ENCODE data around the gene TMEM221. TPM values are rescaled to one million over a fixed set of nuclear protein-coding genes. Genes with fewer than 3 reads are reported as not detected.

Gene TMEM221
- total and polyA plus RNA-seq, 2 experiments from 2014 or later, result 1.0 to 2.5 TPM

GRCh38 chr19:17424743-17425365, 23.6 kb downstream of the TMEM221 start:
- 8% methylated on average over 16 of the region's 27 CpGs for WGBS (ENCODE audit: low lambda C conversion rate, missing lambda C conversion rate)
- Histone ChIP-seq H3K9me3 (ENCODE audit: low read depth) (no peaks in the 10 kb centered on the region), H3K79me2 (peaks cover 2% of the 10 kb centered on the region), H3K4me3 (no peak overlapping the region), H3K27me3 (no peaks in the 10 kb centered on the region), H3K9me2 (replicated peaks; ENCODE audit: insufficient read depth) (no peaks in the 10 kb centered on the region), H3K4me1 (ENCODE audit: insufficient read depth) (no peaks in the 10 kb centered on the region), H3K36me3 (replicated peaks; ENCODE audit: insufficient read depth, low read depth) (no peaks in the 10 kb centered on the region), H3K27ac (no peak overlapping the region), H3K4me2 (peak overlapping the region; percentile 71), H4K20me1 (ENCODE audit: insufficient read depth, poor library complexity, severe bottlenecking) (no peaks in the 10 kb centered on the region), H2AFZ (no peak overlapping the region)
- peak; percentile 81 for DNase-seq (ENCODE audit: low spot score)
- TF ChIP-seq EZH2 (IDR thresholded peaks at IDR 0.05; ENCODE audit: borderline replicate concordance) (no peak), EZH2phosphoT487 (IDR thresholded peaks at IDR 0.05; ENCODE audit: low read depth, severe bottlenecking, unreplicated experiment) (no peak), CTCF (IDR thresholded peaks at IDR 0.05; ENCODE audit: poor library complexity) (peak; percentile 66)

GRCh38 chr19:17423429-17424208, 24.8 kb downstream of the TMEM221 start:
- WGBS (ENCODE audit: low lambda C conversion rate, missing lambda C conversion rate), result 95% methylated on average over 20 of the region's 20 CpGs
- TF ChIP-seq CTCF (IDR thresholded peaks at IDR 0.05; ENCODE audit: poor library complexity), result no peak
- no peak for TF ChIP-seq EZH2 (IDR thresholded peaks at IDR 0.05; ENCODE audit: borderline replicate concordance)
- no peak for TF ChIP-seq EZH2phosphoT487 (IDR thresholded peaks at IDR 0.05; ENCODE audit: low read depth, severe bottlenecking, unreplicated experiment)
- H2AFZ ChIP-seq, result no peak overlapping the region

GRCh38 chr19:17421942-17422341, 26.5 kb downstream of the TMEM221 start:
- Histone ChIP-seq H4K20me1 (ENCODE audit: insufficient read depth, poor library complexity, severe bottlenecking) (no peaks in the 10 kb centered on the region), H3K4me1 (ENCODE audit: insufficient read depth) (peaks cover 6% of the 10 kb centered on the region), H3K36me3 (replicated peaks; ENCODE audit: insufficient read depth, low read depth) (no peaks in the 10 kb centered on the region), H3K79me2 (peaks cover 2% of the 10 kb centered on the region), H3K4me2 (no peak overlapping the region), H2AFZ (no peak overlapping the region), H3K9me2 (replicated peaks; ENCODE audit: insufficient read depth) (no peaks in the 10 kb centered on the region), H3K9me3 (ENCODE audit: low read depth) (no peaks in the 10 kb centered on the region), H3K27ac (no peak overlapping the region), H3K4me3 (no peak overlapping the region), H3K27me3 (no peaks in the 10 kb centered on the region)
- no peak for TF ChIP-seq EZH2phosphoT487 (IDR thresholded peaks at IDR 0.05; ENCODE audit: low read depth, severe bottlenecking, unreplicated experiment)
- no peak for TF ChIP-seq CTCF (IDR thresholded peaks at IDR 0.05; ENCODE audit: poor library complexity)
- TF ChIP-seq EZH2 (IDR thresholded peaks at IDR 0.05; ENCODE audit: borderline replicate concordance), result no peak
- 96% methylated on average over 4 of the region's 4 CpGs for WGBS (ENCODE audit: low lambda C conversion rate, missing lambda C conversion rate)
- DNase-seq (ENCODE audit: low spot score), result no peak

More at GRCh38 chr19:17423429-17424208, 24.8 kb downstream of the TMEM221 start:
- Histone ChIP-seq H3K4me1 (ENCODE audit: insufficient read depth) (peaks cover 6% of the 10 kb centered on the region), H3K4me3 (no peak overlapping the region), H3K27ac (no peak overlapping the region), H3K9me3 (ENCODE audit: low read depth) (no peaks in the 10 kb centered on the region), H3K79me2 (peaks cover 2% of the 10 kb centered on the region), H4K20me1 (ENCODE audit: insufficient read depth, poor library complexity, severe bottlenecking) (no peaks in the 10 kb centered on the region), H3K9me2 (replicated peaks; ENCODE audit: insufficient read depth) (no peaks in the 10 kb centered on the region), H3K27me3 (no peaks in the 10 kb centered on the region), H3K4me2 (no peak overlapping the region), H3K36me3 (replicated peaks; ENCODE audit: insufficient read depth, low read depth) (no peaks in the 10 kb centered on the region)
- DNase-seq (ENCODE audit: low spot score), result no peak
